ENCODE data around the gene MEPE.

DNA sequence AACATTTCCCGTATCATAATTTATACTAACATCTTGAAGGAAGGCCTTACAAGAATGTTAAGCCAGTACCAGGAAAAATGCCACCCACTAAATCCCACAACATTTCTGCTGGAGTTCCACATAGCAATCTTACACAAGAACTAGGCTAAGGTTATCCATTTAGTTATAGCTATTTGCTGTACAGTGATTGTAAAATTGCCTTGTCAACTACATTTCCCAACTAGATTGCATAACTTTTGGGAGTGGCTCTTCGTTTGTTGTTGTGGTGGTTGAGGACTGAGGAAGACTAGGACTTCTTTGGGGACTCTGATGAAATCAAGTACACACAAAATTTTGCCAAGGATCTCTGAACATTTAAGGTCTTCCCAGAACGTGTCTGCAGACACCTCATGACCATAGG lies 25.4 kb upstream of the MEPE start:
- TF ChIP-seq, protein P1, sequence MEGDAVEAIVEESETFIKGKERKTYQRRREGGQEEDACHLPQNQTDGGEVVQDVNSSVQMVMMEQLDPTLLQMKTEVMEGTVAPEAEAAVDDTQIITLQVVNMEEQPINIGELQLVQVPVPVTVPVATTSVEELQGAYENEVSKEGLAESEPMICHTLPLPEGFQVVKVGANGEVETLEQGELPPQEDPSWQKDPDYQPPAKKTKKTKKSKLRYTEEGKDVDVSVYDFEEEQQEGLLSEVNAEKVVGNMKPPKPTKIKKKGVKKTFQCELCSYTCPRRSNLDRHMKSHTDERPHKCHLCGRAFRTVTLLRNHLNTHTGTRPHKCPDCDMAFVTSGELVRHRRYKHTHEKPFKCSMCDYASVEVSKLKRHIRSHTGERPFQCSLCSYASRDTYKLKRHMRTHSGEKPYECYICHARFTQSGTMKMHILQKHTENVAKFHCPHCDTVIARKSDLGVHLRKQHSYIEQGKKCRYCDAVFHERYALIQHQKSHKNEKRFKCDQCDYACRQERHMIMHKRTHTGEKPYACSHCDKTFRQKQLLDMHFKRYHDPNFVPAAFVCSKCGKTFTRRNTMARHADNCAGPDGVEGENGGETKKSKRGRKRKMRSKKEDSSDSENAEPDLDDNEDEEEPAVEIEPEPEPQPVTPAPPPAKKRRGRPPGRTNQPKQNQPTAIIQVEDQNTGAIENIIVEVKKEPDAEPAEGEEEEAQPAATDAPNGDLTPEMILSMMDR (IDR thresholded peaks at IDR 0.05): no peak
- TF ChIP-seq POLR2AphosphoS5 (IDR thresholded peaks at IDR 0.05; ENCODE audit: low read depth, low read length): no peak
- no peak for TF ChIP-seq TCF7L2 (IDR thresholded peaks at IDR 0.05; ENCODE audit: low read depth, low read length)

Data from Panc1 (cell line).